Brain microvascular endothelial cell (primary cell): ENCODE data around the gene KCTD17.

Experiments
- DNase-seq: peaks from one replicate; pipeline ENCODE4 v3.0.0-alpha.2; 2020
- H3K27ac ChIP-seq: fragments of 250-450 bp; sonication (Bioruptor Pico); 2 replicates; pipeline ENCODE4 v1.5.1; 2020; ENCODE audit warnings: mild to moderate bottlenecking, moderate library complexity
- H3K27me3 ChIP-seq: fragments of 250-450 bp; sonication (Bioruptor Pico); replicated peaks from 2 replicates; pipeline ENCODE4 v1.5.1; 2020; ENCODE audit warnings: mild to moderate bottlenecking
- H3K36me3 ChIP-seq: fragments of 250-450 bp; sonication (Bioruptor Pico); replicated peaks from 2 replicates; pipeline ENCODE4 v1.5.1; 2020; ENCODE audit warnings: mild to moderate bottlenecking
- H3K4me3 ChIP-seq: 2 replicates; pipeline ENCODE4 v1.5.1; 2011; ENCODE audit warnings: low read depth, mild to moderate bottlenecking, control low read depth, low read length, moderate library complexity
- in situ Hi-C: cut with HindIII; loops from 2 replicates; pipeline ENCODE4 v1.10.0; 2017; ENCODE audit warnings: low sequenced_read_pairs, low pct_ligation_motif_present
- TF ChIP-seq, protein P1 (sequence below): IDR thresholded peaks from 2 replicates; pipeline ENCODE4 v1.5.1; 2011; ENCODE audit warnings: low read depth, mild to moderate bottlenecking, moderate library complexity, low read length, control low read depth, inconsistent platforms; ENCODE audit errors: missing control alignments

Gene KCTD17

DNA sequence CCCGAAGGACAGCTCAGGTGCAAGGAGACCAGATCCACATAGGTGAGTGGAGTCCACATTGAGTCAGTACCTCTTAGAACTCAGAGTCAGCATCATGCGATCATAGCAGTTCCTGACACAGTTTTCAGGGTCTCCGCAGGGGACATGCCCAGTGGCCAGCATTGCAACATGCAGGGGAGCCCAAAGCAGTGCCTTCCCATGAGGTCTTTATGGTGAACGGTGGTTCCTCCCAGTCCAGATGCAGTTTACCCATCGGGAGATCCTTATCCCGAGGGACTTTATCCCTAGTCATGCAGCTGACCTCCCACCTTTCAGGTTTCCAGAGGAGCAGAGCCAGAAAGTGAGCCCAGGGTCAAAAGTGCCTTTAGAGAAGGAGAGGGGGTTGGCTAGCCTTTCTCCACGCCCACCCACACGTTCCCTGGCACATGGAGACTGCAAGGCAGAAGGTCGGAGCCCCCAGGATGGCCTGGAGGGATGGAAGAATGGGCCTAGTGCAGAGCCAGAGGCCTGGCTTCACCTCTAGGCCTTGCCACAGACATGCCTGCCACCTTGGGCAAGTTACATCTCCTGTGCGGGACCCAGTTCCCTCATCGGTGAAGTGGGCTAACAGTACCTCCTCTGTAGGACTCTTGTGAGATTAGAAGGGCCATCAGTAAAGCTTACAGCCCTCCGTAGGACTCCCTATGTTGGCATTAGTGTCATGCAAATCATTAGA lies 6.4 kb downstream of the KCTD17 start:
- Histone ChIP-seq H3K27me3 (no peaks in the 10 kb centered on the region), H3K27ac (no peak overlapping the region), H3K36me3 (peaks cover 13% of the 10 kb centered on the region), H3K4me3 (no peak overlapping the region)
- no peak for DNase-seq
- in situ Hi-C loops, result no loop called here
- TF ChIP-seq, protein P1, sequence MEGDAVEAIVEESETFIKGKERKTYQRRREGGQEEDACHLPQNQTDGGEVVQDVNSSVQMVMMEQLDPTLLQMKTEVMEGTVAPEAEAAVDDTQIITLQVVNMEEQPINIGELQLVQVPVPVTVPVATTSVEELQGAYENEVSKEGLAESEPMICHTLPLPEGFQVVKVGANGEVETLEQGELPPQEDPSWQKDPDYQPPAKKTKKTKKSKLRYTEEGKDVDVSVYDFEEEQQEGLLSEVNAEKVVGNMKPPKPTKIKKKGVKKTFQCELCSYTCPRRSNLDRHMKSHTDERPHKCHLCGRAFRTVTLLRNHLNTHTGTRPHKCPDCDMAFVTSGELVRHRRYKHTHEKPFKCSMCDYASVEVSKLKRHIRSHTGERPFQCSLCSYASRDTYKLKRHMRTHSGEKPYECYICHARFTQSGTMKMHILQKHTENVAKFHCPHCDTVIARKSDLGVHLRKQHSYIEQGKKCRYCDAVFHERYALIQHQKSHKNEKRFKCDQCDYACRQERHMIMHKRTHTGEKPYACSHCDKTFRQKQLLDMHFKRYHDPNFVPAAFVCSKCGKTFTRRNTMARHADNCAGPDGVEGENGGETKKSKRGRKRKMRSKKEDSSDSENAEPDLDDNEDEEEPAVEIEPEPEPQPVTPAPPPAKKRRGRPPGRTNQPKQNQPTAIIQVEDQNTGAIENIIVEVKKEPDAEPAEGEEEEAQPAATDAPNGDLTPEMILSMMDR, result no peak

DNA sequence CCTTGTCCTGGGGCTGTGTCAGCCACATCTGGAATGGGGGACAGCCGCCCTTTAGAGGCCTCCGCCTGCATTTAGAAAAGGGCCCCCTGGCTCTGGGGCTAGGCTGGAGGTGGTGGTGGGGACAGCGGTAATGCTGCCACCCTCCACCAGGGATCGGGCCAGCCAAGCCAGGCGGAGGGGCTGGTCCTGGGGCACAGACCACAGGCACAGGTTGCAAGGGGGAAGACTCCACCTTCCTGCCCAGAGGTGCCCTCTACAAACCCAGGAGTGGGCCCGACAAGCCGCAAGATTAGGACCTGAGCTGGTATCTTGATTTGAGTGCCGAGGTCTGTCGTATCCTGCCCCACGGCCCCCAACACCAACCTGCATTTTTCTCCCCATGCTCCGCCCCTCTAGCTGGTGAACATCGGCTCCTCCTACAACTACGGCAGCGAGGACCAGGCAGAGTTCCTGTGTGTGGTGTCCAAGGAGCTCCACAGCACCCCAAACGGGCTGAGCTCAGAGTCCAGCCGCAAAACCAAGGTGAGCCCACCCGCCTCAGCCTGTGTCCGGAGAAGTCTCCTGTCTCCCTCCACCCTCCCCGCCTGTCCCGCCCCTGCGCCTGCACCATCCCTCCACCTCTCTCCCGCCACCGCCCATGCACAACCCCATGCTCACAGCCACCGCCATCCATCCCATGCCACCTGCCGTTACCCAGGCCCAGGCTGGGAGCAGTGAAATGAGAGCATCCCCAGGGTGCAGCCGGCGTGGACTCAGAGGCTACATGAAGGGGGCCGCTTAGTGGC lies 7.6 kb downstream of the KCTD17 start:
- H3K4me3 ChIP-seq, result no peak overlapping the region
- in situ Hi-C loops, result no loop called here
- H3K36me3 ChIP-seq, result peaks cover 13% of the 10 kb centered on the region
- no peak for DNase-seq
- TF ChIP-seq, protein P1, result no peak
- H3K27ac ChIP-seq, result no peak overlapping the region
- no peaks in the 10 kb centered on the region for H3K27me3 ChIP-seq

DNA sequence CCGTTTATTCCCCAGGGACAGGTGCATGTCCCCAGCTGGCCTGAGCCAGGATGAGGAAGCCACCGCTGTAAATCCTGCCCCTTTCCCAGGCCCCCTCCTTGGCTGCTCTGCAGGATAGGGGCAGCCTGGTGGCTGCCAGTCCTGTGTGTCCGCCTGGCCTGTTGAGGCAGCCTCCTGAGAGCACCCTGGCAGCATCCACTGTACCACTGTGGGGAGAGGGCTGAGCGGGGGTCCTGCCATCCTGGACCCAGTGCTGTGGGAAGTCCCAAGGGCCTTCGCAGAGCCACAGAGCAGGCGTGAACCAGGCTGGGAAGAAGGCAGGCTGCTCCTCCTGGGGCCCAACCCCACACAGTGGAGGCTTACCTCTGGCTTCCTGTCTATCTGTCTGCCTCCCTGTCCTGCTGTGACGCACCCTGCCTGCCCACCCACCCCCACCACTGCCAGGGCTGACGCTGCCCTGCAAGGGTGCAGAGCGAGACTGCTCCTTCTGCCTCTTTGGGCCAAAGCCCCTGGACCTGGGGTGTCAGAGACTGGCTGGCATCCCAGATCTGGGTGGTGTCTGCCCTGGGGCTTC lies 8.4 kb downstream of the KCTD17 start:
- DNase-seq, result no peak
- Histone ChIP-seq H3K36me3 (peaks cover 13% of the 10 kb centered on the region), H3K4me3 (no peak overlapping the region), H3K27ac (no peak overlapping the region), H3K27me3 (no peaks in the 10 kb centered on the region)
- in situ Hi-C loops, result no loop called here
- TF ChIP-seq, protein P1, result no peak

GRCh38 chr22:37060801-37061610 lies 9.5 kb downstream of the KCTD17 start:
- H3K36me3 ChIP-seq, result peaks cover 13% of the 10 kb centered on the region
- TF ChIP-seq, protein P1, result no peak
- in situ Hi-C loops, result no loop called here
- no peak overlapping the region for H3K4me3 ChIP-seq
- no peaks in the 10 kb centered on the region for H3K27me3 ChIP-seq
- no peak overlapping the region for H3K27ac ChIP-seq
- no peak for DNase-seq

DNA sequence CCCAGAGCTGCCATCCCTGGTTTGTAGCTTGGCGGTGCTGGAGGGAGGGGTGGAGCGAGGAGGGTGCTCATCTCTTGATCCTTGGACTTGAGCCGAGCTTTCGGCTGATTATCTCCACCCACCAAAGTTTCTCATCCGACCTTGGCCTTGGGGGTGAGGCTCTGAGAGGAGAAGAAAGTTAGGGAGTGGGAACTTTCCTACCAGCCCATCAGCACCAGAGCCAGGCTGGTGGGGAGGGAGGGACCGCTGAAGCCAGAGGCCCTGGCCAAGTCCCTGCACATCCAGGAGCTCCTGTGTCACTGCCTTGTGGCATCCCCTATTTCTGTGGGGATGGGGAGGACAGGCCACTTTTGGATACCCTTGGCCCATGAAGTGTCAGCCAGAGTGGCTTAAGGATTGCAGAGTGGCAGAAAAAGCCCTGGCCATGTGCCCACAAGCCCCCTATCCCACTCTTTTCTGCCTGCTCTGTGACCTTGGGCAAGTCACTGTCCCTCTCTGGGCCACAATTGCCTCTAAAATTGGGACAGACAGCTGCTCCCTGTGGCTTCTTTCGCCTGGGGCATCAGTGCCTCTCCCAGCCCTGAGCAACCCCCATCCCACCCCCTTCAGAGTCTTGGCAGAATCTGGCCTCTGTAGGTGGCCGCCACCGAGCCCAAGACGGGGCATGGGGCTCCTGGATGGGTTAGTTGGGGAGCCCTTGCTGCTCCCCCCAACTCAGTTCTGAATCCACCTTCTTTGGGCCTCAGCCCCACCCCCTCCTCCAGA lies 10.3 kb downstream of the KCTD17 start:
- H3K27me3 ChIP-seq, result no peaks in the 10 kb centered on the region
- H3K4me3 ChIP-seq, result no peak overlapping the region
- in situ Hi-C loops, result no loop called here
- peaks cover 13% of the 10 kb centered on the region for H3K36me3 ChIP-seq
- DNase-seq, result no peak
- no peak overlapping the region for H3K27ac ChIP-seq
- TF ChIP-seq, protein P1, result no peak
